Effector memory CD8-positive, alpha-beta T cell (primary cell): Measurements from ENCODE around the gene IMMP1L.
A peak's percentile ranks its signal among the peaks of the same experiment; 100 is the strongest.
"Not testable (repeated sequence)": the region's sequence is repeated elsewhere in the genome, so short reads cannot be mapped to it uniquely, and the experiment has no call there.

Experiments
- ATAC-seq: fragments of 150-1000 bp; cut with Tn5 transposase; replicated peaks from 2 replicates; pipeline ENCODE4 v1.10.0; 2021; ENCODE audit warnings: mild to moderate bottlenecking, moderate library complexity
- DNase-seq, 3 experiments: peaks; one replicate each; pipeline ENCODE4 v3.0.0; 2021
- H3K27ac Mint-ChIP-seq, 2 donors: one replicate each; pipeline ENCODE4 v1.8.0; 2022; ENCODE audit warnings: mild to moderate bottlenecking in 2 of 2, mixed read lengths in 2 of 2, moderate library complexity in 2 of 2
- H3K27me3 Mint-ChIP-seq, 2 donors: one replicate each; pipeline ENCODE4 v1.8.0; 2022; ENCODE audit warnings: mixed read lengths in 2 of 2
- H3K36me3 Mint-ChIP-seq: one replicate; pipeline ENCODE4 v1.8.0; 2022; ENCODE audit warnings: mild to moderate bottlenecking, moderate library complexity, mixed read lengths; ENCODE audit not compliant: insufficient read depth
- H3K4me1 Mint-ChIP-seq, 2 donors: one replicate each; pipeline ENCODE4 v1.8.0; 2022; ENCODE audit warnings: low read depth in 2 of 2, mixed read lengths in 2 of 2
- H3K4me3 Mint-ChIP-seq, 2 donors: one replicate each; pipeline ENCODE4 v1.8.0; 2022; ENCODE audit warnings: mild to moderate bottlenecking in 2 of 2, mixed read lengths in 2 of 2, moderate library complexity in 2 of 2
- H3K9me3 Mint-ChIP-seq, 2 donors: one replicate each; pipeline ENCODE4 v1.8.0; 2022; ENCODE audit warnings: mixed read lengths in 2 of 2

The IMMP1L gene

DNA sequence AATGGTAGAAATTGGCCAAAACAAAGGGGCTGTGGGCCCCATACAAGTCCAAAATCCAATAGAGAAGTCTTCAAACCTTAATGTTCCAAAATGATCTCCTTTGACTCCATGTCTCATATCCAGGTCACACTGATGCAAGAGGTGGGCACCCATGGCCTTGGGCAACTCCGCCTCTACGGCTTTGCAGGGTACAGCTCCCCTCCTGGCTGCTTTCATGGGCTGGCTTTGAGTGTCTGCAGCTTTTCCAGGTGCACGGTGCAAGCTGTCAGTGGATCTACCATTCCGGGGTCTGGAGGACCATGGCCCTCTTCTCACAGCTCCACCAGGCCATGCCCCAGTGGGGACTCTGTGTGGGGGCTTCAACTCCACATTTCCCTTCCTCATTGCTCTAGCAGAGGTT, 15.7 kb downstream of the IMMP1L start:
- not testable (repeated sequence) for DNase-seq, H3K27me3 Mint-ChIP-seq, H3K9me3 Mint-ChIP-seq, ATAC-seq, H3K4me3 Mint-ChIP-seq, H3K27ac Mint-ChIP-seq
- peaks cover 12% of the 10 kb centered on the region for H3K36me3 Mint-ChIP-seq
- H3K4me1 Mint-ChIP-seq, result peaks cover 16 to 38% of the 10 kb centered on the region in 2 donors

DNA sequence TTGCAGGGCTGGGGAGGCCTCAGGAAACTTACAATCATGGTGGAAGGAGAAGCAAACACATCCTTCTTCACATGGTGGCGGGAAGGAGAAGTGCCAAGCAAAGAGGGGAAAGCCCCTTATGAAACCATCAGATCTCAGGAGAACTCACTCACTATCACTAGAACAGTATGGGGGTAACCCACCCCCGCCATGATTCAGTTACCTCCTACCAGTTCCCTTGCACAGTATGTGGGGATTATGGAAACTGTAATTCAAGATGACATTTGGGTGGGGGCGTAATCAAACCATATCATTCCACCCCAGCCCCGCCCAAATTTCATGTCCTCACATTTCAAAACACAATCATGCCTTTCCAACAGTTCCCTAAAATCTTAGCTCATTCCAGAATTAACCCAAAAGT, 16.2 kb downstream of the IMMP1L start:
- Mint-ChIP-seq H3K4me3 (no peak overlapping the region), H3K4me1 (peaks cover 16 to 35% of the 10 kb centered on the region in 2 donors), H3K9me3 (no peaks in the 10 kb centered on the region), H3K27ac (peak overlapping the region in 1 of 2 donors; percentile 29), H3K27me3 (no peaks in the 10 kb centered on the region), H3K36me3 (peaks cover 12% of the 10 kb centered on the region)
- no peak for DNase-seq
- no peak for ATAC-seq

DNA sequence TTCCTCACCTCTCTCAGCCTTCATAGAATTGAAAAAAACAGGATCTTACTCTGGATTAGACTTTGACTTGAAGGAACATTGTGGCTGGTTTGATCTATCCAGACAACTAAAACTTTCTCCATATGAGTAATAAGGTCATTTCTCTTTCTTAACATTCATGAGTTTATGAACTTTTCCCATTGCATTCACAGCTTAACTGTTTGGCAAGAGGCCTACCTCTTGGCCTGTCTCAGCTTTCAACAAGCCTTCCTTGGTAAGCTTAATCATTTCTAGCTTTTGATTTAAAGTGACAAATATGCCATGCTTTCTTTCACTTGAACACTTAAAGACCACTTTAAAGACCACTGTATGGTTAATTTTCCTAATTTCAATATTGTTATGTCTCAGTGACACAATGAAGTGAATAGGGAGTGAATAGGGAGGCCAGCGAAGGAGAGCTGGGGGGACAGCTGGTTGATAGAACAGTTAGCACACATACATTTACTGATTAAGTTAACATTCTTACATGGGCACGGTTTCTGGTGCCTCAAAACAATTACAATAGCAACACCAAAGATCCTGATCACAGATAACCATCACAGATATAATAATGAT, 17.0 kb downstream of the IMMP1L start:
- Mint-ChIP-seq H3K9me3 (no peaks in the 10 kb centered on the region), H3K36me3 (peaks cover 12% of the 10 kb centered on the region), H3K4me3 (no peak overlapping the region), H3K4me1 (peaks cover 19 to 40% of the 10 kb centered on the region in 2 donors), H3K27me3 (no peaks in the 10 kb centered on the region), H3K27ac (no peak overlapping the region)
- DNase-seq (no peak), ATAC-seq (no peak)

DNA sequence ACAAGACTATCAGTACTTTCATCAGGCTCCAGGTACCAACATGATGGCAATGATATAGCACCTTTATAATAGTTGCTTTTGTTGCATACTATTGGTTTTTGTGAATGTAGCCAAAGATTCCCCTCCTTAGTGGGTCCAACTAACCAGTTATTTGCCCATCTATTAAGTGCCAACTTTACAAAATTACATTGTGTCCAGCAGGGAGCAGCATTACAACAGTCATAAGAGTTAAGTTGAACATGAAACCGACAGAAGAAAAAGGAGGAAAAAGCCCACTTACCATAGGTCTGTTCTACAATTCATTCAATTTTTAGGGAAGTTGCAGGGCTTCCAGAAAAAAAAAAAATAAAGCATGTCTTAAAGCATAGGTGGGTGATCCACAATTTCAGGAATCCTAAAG, 21.6 kb downstream of the IMMP1L start:
- DNase-seq (peak in 1 of 3 experiments; percentile 10), ATAC-seq (no peak)
- no peak overlapping the region for H3K4me3 Mint-ChIP-seq
- no peaks in the 10 kb centered on the region for H3K27me3 Mint-ChIP-seq
- H3K4me1 Mint-ChIP-seq, result peaks cover 15 to 39% of the 10 kb centered on the region in 2 donors
- H3K27ac Mint-ChIP-seq, result no peak overlapping the region
- H3K9me3 Mint-ChIP-seq, result no peaks in the 10 kb centered on the region
- no peaks in the 10 kb centered on the region for H3K36me3 Mint-ChIP-seq

DNA sequence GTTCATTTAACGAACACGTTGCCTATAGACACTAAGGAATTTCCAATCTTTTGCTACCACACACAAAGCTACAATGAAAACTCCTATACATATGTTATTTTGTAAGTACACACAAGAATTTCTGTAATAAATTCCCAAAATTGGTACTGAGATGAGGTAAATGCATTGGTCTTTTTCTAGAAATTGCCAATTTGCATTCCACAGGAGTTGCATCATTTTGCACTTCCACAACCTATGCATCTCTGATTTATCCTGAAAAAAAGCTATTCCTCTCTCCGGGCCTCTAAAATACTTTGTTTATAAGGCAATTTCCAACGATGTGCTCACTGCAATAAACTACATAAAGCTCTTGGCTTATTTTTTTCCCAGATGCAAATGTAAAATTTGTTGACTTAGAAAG, 24.9 kb downstream of the IMMP1L start:
- DNase-seq, result no peak
- ATAC-seq, result no peak
- no peaks in the 10 kb centered on the region for H3K27me3 Mint-ChIP-seq
- no peaks in the 10 kb centered on the region for H3K9me3 Mint-ChIP-seq
- H3K4me3 Mint-ChIP-seq, result no peak overlapping the region
- H3K27ac Mint-ChIP-seq, result no peak overlapping the region
- peaks cover 4 to 28% of the 10 kb centered on the region in 2 donors for H3K4me1 Mint-ChIP-seq
- H3K36me3 Mint-ChIP-seq, result no peaks in the 10 kb centered on the region

DNA sequence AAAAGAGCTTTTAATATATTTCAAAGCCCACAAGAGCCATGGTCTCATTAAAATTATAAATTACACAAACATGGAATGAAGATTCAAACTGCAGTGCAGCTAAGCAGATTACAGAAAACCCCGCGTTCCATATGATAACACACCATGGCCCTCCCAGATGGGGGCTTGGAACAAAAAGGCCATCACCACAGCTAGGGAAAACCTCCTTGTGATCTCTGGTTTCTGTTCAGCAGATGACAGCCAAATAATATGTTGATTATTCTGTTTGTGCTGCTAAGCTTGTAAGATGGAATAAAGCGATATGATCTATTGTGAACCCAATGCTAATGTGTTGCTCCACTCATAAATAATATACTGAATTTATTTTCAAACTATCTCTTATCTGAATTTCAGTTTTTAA, 28.5 kb downstream of the IMMP1L start:
- Mint-ChIP-seq H3K4me3 (no peak overlapping the region), H3K27me3 (no peaks in the 10 kb centered on the region), H3K4me1 (peaks cover 4 to 23% of the 10 kb centered on the region in 2 donors), H3K27ac (no peak overlapping the region), H3K9me3 (no peaks in the 10 kb centered on the region), H3K36me3 (no peaks in the 10 kb centered on the region)
- no peak for ATAC-seq
- no peak for DNase-seq

DNA sequence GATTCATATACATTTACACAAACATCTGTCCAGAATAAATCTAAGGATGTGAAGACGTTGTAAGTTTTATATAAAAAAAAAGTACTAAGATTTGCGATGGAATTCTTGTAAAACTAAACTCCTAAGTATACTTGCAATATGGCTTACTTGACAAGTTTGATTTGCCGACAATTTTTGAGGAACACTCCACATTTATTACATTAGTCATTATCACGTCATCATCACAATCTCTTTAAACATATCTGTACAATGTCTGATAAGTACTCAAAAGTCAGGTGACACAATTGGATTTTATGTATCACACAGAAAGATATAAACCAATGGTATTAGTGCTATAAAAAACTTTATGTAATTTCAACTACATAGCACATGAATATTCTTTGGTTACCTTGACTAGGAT, 30.4 kb downstream of the IMMP1L start:
- H3K27ac Mint-ChIP-seq, result no peak overlapping the region
- no peaks in the 10 kb centered on the region for H3K36me3 Mint-ChIP-seq
- DNase-seq (no peak), ATAC-seq (no peak)
- no peaks in the 10 kb centered on the region for H3K27me3 Mint-ChIP-seq
- no peak overlapping the region for H3K4me3 Mint-ChIP-seq
- no peaks in the 10 kb centered on the region for H3K9me3 Mint-ChIP-seq
- H3K4me1 Mint-ChIP-seq, result peaks cover 2 to 15% of the 10 kb centered on the region in 2 donors

DNA sequence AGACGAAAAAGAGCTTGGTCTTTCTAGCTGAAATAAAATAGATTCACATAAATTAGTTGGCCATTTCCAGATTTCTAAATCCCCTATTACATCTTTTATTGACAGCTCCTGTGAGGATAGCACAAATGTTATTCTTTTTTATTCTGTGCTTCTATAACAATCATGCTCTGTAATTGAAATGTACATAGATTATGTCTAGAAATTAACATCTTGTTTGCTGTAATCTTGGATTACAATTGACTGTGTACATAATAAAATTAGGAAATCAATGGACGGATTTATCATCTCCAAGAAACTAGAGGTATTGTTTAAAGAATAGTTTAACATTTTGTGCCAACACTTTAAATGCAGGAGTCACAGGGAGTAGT, 31.2 kb downstream of the IMMP1L start:
- Mint-ChIP-seq H3K36me3 (no peaks in the 10 kb centered on the region), H3K9me3 (no peaks in the 10 kb centered on the region), H3K27me3 (no peaks in the 10 kb centered on the region), H3K27ac (no peak overlapping the region), H3K4me1 (peaks cover 2 to 12% of the 10 kb centered on the region in 2 donors), H3K4me3 (no peak overlapping the region)
- ATAC-seq, result no peak
- DNase-seq, result no peak

DNA sequence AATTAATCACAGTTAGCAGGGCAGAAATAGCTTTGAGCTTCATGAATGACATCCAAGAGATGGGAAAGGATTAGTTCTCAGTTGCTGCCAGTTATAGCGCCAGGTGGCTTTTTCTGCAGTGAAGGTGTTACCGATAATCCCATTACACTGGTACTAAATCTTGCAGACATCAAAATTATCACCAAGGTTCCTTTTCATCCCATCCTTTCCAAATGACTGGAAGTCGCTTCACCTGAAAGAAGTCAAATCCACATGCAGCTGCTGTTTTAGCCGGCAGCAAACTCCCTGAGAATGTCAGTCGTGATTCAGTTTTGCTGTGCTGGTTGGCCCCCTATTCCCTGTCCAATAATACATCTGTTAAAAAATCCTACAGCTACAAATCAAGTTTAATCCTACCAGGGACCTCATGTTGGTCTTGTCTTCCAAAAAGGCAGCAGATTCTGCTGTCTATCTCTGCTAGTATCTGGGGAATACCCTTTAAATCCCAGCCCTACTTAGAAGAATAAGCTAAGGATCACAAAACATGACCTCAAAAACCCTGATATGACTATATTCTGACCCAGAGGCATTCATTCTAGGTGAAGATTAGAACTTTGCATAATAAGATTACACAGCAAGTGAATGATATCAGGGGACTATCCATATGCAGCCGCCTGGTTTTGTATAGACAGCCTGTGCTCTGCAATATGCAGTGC, 31.7 kb downstream of the IMMP1L start:
- no peaks in the 10 kb centered on the region for H3K36me3 Mint-ChIP-seq
- H3K4me1 Mint-ChIP-seq, result peaks cover 2 to 8% of the 10 kb centered on the region in 2 donors
- ATAC-seq (no peak), DNase-seq (no peak)
- no peak overlapping the region for H3K27ac Mint-ChIP-seq
- H3K9me3 Mint-ChIP-seq, result no peaks in the 10 kb centered on the region
- H3K4me3 Mint-ChIP-seq, result no peak overlapping the region
- H3K27me3 Mint-ChIP-seq, result no peaks in the 10 kb centered on the region

DNA sequence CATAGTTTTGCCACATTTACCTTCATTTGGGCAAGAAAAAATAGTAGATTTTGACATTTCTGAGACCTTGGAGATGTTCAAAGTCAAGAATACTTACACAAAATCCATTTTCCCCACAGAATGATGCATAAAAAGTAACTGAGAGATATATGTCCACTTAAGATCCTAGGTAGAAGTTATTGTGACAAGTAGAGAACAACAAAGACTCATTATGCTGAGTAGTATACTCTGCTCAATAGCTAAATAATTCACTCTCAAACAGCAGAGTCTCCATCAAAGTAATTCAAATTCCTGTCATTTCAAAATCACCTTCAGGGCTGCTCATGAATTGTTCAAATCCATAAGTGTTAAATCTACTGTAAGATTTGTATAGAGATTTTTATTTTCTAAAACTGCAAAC, 35.3 kb downstream of the IMMP1L start:
- Mint-ChIP-seq H3K27ac (no peak overlapping the region), H3K9me3 (no peaks in the 10 kb centered on the region), H3K36me3 (no peaks in the 10 kb centered on the region), H3K4me3 (no peak overlapping the region), H3K27me3 (no peaks in the 10 kb centered on the region), H3K4me1 (peaks cover 7 to 8% of the 10 kb centered on the region in 2 donors)
- ATAC-seq (no peak), DNase-seq (no peak)

DNA sequence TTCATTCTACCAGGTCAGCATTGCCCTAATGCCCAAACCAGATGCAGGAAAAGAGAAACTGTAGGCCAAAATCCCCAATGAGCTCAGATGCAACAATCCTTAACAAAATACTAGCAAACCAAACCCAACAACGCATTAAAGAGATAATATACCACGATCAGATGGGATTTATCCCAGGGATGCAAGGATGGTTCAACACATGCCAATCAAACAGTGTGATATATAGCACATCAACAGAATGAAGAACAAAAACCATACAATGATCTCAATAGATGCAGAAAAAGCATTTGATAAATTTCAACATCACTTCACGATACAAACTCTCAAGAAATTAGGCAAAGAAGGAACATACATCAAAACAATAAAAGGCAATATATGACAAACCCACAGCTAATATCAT, 45.0 kb downstream of the IMMP1L start:
- H3K9me3 Mint-ChIP-seq, result no peaks in the 10 kb centered on the region
- peaks cover 11% of the 10 kb centered on the region for H3K36me3 Mint-ChIP-seq
- peaks cover 6 to 16% of the 10 kb centered on the region in 2 donors for H3K4me1 Mint-ChIP-seq
- ATAC-seq, result no peak
- H3K27ac Mint-ChIP-seq, result no peak overlapping the region
- DNase-seq, result no peak
- no peak overlapping the region for H3K4me3 Mint-ChIP-seq
- H3K27me3 Mint-ChIP-seq, result no peaks in the 10 kb centered on the region

DNA sequence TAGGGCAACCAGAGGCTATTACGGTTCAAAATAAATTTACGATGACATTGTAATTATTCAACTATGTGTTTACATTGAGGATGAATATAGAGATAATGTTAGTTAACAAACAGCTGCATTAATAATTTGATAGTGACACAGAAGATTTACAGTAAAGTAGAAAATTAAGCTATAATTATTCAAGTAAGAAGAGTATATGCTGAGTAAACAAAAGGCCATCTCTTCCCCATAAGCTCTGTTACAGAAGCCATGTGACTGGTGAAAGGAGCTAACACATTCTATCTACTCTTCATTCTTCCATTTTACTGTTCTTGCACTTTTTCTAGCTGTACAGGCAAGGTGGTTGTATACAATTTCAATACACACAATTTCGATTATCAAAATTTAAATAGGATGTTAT, 54.2 kb downstream of the IMMP1L start:
- Mint-ChIP-seq H3K9me3 (no peaks in the 10 kb centered on the region), H3K36me3 (peaks cover 14% of the 10 kb centered on the region), H3K4me1 (peaks cover 7 to 8% of the 10 kb centered on the region in 2 donors), H3K4me3 (no peak overlapping the region), H3K27me3 (no peaks in the 10 kb centered on the region), H3K27ac (no peak overlapping the region)
- DNase-seq (no peak), ATAC-seq (no peak)

DNA sequence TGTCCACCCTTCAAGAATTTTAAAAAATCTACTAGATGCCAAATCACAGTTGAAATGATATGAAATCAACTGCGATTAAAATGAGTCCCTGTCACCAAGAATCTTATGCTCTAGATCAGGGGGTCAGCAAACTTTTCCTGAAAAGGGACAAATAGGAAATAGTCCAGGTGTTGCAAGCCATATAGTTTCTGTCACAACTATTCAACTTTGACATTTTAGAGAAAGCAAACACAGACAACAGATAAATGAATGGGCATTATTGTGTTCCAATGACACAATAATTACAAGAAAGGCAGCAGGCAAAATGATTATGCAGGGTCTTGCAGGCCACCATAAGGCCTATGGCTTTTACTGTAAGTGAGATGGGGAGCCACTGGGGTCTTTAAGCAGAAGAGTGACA, 58.6 kb downstream of the IMMP1L start:
- H3K27me3 Mint-ChIP-seq, result no peaks in the 10 kb centered on the region
- ATAC-seq (no peak), DNase-seq (no peak)
- peaks cover 9 to 12% of the 10 kb centered on the region in 2 donors for H3K4me1 Mint-ChIP-seq
- peaks cover 11% of the 10 kb centered on the region for H3K36me3 Mint-ChIP-seq
- H3K9me3 Mint-ChIP-seq, result no peaks in the 10 kb centered on the region
- no peak overlapping the region for H3K4me3 Mint-ChIP-seq
- no peak overlapping the region for H3K27ac Mint-ChIP-seq

DNA sequence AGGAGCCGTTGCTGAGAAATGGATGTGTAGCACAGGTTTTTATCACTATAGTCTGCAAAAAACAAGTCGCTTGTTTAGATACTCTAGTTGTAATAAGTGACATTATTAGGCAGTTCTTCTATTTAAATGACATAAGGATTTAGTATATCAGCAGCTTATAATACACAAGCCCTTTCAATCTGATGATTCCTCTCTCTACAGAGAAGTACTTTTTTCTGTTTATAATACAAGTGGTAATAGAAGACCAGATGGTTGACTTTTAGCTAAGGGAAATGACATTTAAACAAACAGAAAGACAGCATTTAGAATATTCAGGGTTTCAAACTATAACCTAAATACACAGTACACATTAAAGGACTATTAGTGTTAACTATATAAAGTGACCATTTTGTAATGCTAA, 60.4 kb downstream of the IMMP1L start:
- peaks cover 7 to 16% of the 10 kb centered on the region in 2 donors for H3K4me1 Mint-ChIP-seq
- DNase-seq (no peak), ATAC-seq (no peak)
- no peaks in the 10 kb centered on the region for H3K27me3 Mint-ChIP-seq
- H3K27ac Mint-ChIP-seq, result no peak overlapping the region
- no peak overlapping the region for H3K4me3 Mint-ChIP-seq
- no peaks in the 10 kb centered on the region for H3K9me3 Mint-ChIP-seq
- H3K36me3 Mint-ChIP-seq, result peaks cover 6% of the 10 kb centered on the region
